ENCODE data around the gene EHD3.

The EHD3 gene

GRCh38 chr2:31191931-31192330 is 42.0 kb upstream of the EHD3 start:
- Histone ChIP-seq H3K36me3 (replicated peaks) (no peaks in the 10 kb centered on the region), H3K4me3 (ENCODE audit: low read depth, low read length) (no peak overlapping the region), H3K27ac (no peak overlapping the region), H3K27me3 (replicated peaks) (no peaks in the 10 kb centered on the region)
- in situ Hi-C loops (cut with HindIII; ENCODE audit: low pct_ligation_motif_present, low sequenced_read_pairs): no loop called here
- no peak for TF ChIP-seq CTCF (IDR thresholded peaks at IDR 0.05; ENCODE audit: low read depth, low read length, missing control alignments)
- DNase-seq: no peak

GRCh38 chr2:31192396-31192795 is 41.6 kb upstream of the EHD3 start:
- Histone ChIP-seq H3K27me3 (replicated peaks) (no peaks in the 10 kb centered on the region), H3K36me3 (replicated peaks) (no peaks in the 10 kb centered on the region), H3K4me3 (ENCODE audit: low read depth, low read length) (no peak overlapping the region), H3K27ac (no peak overlapping the region)
- in situ Hi-C loops (cut with HindIII; ENCODE audit: low pct_ligation_motif_present, low sequenced_read_pairs): no loop called here
- DNase-seq: no peak
- no peak for TF ChIP-seq CTCF (IDR thresholded peaks at IDR 0.05; ENCODE audit: low read depth, low read length, missing control alignments)

GRCh38 chr2:31192851-31193392 is 41.0 kb upstream of the EHD3 start:
- in situ Hi-C loops (cut with HindIII; ENCODE audit: low pct_ligation_motif_present, low sequenced_read_pairs): no loop called here
- Histone ChIP-seq H3K27me3 (replicated peaks) (no peaks in the 10 kb centered on the region), H3K4me3 (ENCODE audit: low read depth, low read length) (no peak overlapping the region), H3K36me3 (replicated peaks) (no peaks in the 10 kb centered on the region), H3K27ac (no peak overlapping the region)
- DNase-seq: no peak
- TF ChIP-seq CTCF (IDR thresholded peaks at IDR 0.05; ENCODE audit: low read depth, low read length, missing control alignments): no peak

GRCh38 chr2:31193806-31194205 is 40.1 kb upstream of the EHD3 start:
- no peak for TF ChIP-seq CTCF (IDR thresholded peaks at IDR 0.05; ENCODE audit: low read depth, low read length, missing control alignments)
- in situ Hi-C loops (cut with HindIII; ENCODE audit: low pct_ligation_motif_present, low sequenced_read_pairs): no loop called here
- no peaks in the 10 kb centered on the region for H3K36me3 ChIP-seq (replicated peaks)
- DNase-seq: no peak
- no peak overlapping the region for H3K27ac ChIP-seq
- no peaks in the 10 kb centered on the region for H3K27me3 ChIP-seq (replicated peaks)
- no peak overlapping the region for H3K4me3 ChIP-seq (ENCODE audit: low read depth, low read length)

- H3K4me3 ChIP-seq (ENCODE audit: low read depth, low read length): no peak overlapping the region
- H3K27me3 ChIP-seq (replicated peaks): no peaks in the 10 kb centered on the region
- TF ChIP-seq CTCF (IDR thresholded peaks at IDR 0.05; ENCODE audit: low read depth, low read length, missing control alignments): no peak
- no peaks in the 10 kb centered on the region for H3K36me3 ChIP-seq (replicated peaks)
- in situ Hi-C loops (cut with HindIII; ENCODE audit: low pct_ligation_motif_present, low sequenced_read_pairs): no loop called here
- no peak overlapping the region for H3K27ac ChIP-seq
- no peak for DNase-seq
Observed at GRCh38 chr2:31196622-31197021, 37.3 kb upstream of the EHD3 start.

- in situ Hi-C loops (cut with HindIII; ENCODE audit: low pct_ligation_motif_present, low sequenced_read_pairs): no loop called here
- TF ChIP-seq CTCF (IDR thresholded peaks at IDR 0.05; ENCODE audit: low read depth, low read length, missing control alignments): no peak
- Histone ChIP-seq H3K4me3 (ENCODE audit: low read depth, low read length) (no peak overlapping the region), H3K27me3 (replicated peaks) (no peaks in the 10 kb centered on the region), H3K36me3 (replicated peaks) (no peaks in the 10 kb centered on the region), H3K27ac (no peak overlapping the region)
- DNase-seq: no peak
Observed at GRCh38 chr2:31197166-31197565, 36.8 kb upstream of the EHD3 start.

All from brain microvascular endothelial cell (primary cell).